ENCODE measurements around the gene MAFG.

- TF ChIP-seq CTCF (IDR thresholded peaks at IDR 0.05), result no peak
- no peak for TF ChIP-seq POLR2A (IDR thresholded peaks at IDR 0.05)
Observed at GRCh38 chr17:81898029-81898866, 29.3 kb downstream of the MAFG start.

Measured in Peyer's patch (tissue), 4 donors.